Activated CD8-positive, alpha-beta T cell treated with anti-CD3 and anti-CD28 coated beads for 36 hours (primary cell): ENCODE data around the gene CACNB2. TPM values are rescaled to one million over a fixed set of nuclear protein-coding genes. Genes with fewer than 3 reads are reported as not detected.

Experiments
- ATAC-seq: fragments of 200-7000 bp; cut with Tn5 transposase; one replicate; pipeline ENCODE4 v1.10.0; 2021; ENCODE audit warnings: mild to moderate bottlenecking, moderate library complexity
- CTCF ChIA-PET: fragments of 350-600 bp; sonication (Branson Sonifier 250); formaldehyde crosslinking; loops from one replicate; lab custom pipeline; 2021; ENCODE audit warnings: antibody characterized with exemption; lab: Charles Lee
- POLR2A ChIA-PET: fragments of 350-600 bp; sonication (Branson Sonifier 250); formaldehyde crosslinking; loops from one replicate; lab custom pipeline; 2021; ENCODE audit warnings: antibody characterized with exemption; lab: Charles Lee
- DNase-seq: peaks from one replicate; pipeline ENCODE4 v3.0.0-alpha.2; 2020
- H3K27ac Mint-ChIP-seq: one replicate; pipeline ENCODE4 v1.8.0; 2021; ENCODE audit warnings: mild to moderate bottlenecking, mixed read lengths
- H3K27me3 Mint-ChIP-seq: one replicate; pipeline ENCODE4 v1.8.0; 2021; ENCODE audit warnings: mixed read lengths
- H3K36me3 Mint-ChIP-seq: one replicate; pipeline ENCODE4 v1.8.0; 2021; ENCODE audit warnings: low read depth, mixed read lengths
- H3K4me1 Mint-ChIP-seq: one replicate; pipeline ENCODE4 v1.8.0; 2021; ENCODE audit warnings: low read depth, mixed read lengths
- H3K4me3 Mint-ChIP-seq: one replicate; pipeline ENCODE4 v1.8.0; 2021; ENCODE audit warnings: mild to moderate bottlenecking, moderate library complexity, mixed read lengths
- H3K9me3 Mint-ChIP-seq: one replicate; pipeline ENCODE4 v1.8.0; 2021; ENCODE audit warnings: mixed read lengths
- CTCF ChIP-seq: fragments of 200-600 bp; IDR thresholded peaks from one replicate; pipeline ENCODE4 v1.8.0; 2022; ENCODE audit warnings: antibody characterized with exemption, mild to moderate bottlenecking
- intact Hi-C: fragments of 100-400 bp; cut with micrococcal nuclease; formaldehyde crosslinking; loops from one replicate; pipeline ENCODE4 v1.10.0; 2022
- total RNA-seq, 2 experiments: library from RNA; stranded (reverse); gene quantifications; one replicate each; pipeline ENCODE4 v1.2.3, GENCODE V29; 2021

Gene CACNB2
- total RNA-seq, 2 experiments from 2014 or later = not detected

- no peak for TF ChIP-seq CTCF
- ATAC-seq (no peak), DNase-seq (no peak)
- Mint-ChIP-seq H3K27ac (no peak overlapping the region), H3K36me3 (no peaks in the 10 kb centered on the region), H3K27me3 (peaks cover 3% of the 10 kb centered on the region), H3K4me3 (no peak overlapping the region), H3K9me3 (no peaks in the 10 kb centered on the region), H3K4me1 (no peaks in the 10 kb centered on the region)
- ChIA-PET POLR2A (no interaction called here), CTCF (no interaction called here)
- intact Hi-C loops = no loop called here
These were observed 154.4 kb downstream of the CACNB2 start for GRCh38 chr10:18294633-18295032.

GRCh38 chr10:18297659-18298058, 157.4 kb downstream of the CACNB2 start:
- CTCF ChIA-PET = no interaction called here
- intact Hi-C loops = no loop called here
- DNase-seq = no peak
- Mint-ChIP-seq H3K9me3 (no peaks in the 10 kb centered on the region), H3K27ac (no peak overlapping the region), H3K27me3 (peaks cover 3% of the 10 kb centered on the region), H3K4me1 (no peaks in the 10 kb centered on the region), H3K36me3 (no peaks in the 10 kb centered on the region), H3K4me3 (no peak overlapping the region)
- TF ChIP-seq CTCF = no peak
- no peak for ATAC-seq
- POLR2A ChIA-PET = no interaction called here

- intact Hi-C loops = no loop called here
- Mint-ChIP-seq H3K36me3 (no peaks in the 10 kb centered on the region), H3K4me1 (no peaks in the 10 kb centered on the region), H3K4me3 (no peak overlapping the region), H3K27ac (no peak overlapping the region), H3K9me3 (no peaks in the 10 kb centered on the region), H3K27me3 (peaks cover 3% of the 10 kb centered on the region)
- ChIA-PET POLR2A (no interaction called here), CTCF (no interaction called here)
- no peak for TF ChIP-seq CTCF
- DNase-seq (no peak), ATAC-seq (no peak)
These were observed 158.0 kb downstream of the CACNB2 start for GRCh38 chr10:18298256-18298655.

GRCh38 chr10:18303851-18304801, 163.9 kb downstream of the CACNB2 start:
- Mint-ChIP-seq H3K4me3 (no peak overlapping the region), H3K4me1 (no peaks in the 10 kb centered on the region), H3K9me3 (no peaks in the 10 kb centered on the region), H3K27me3 (no peaks in the 10 kb centered on the region), H3K27ac (no peak overlapping the region), H3K36me3 (no peaks in the 10 kb centered on the region)
- intact Hi-C loops = no loop called here
- ATAC-seq (no peak), DNase-seq (no peak)
- ChIA-PET CTCF (interaction anchor here (0.7 kb wide), 1 partner anchor 24 kb away, joined by 3 read pairs; no protein-coding TSS in a partner anchor), POLR2A (no interaction called here)
- TF ChIP-seq CTCF = no peak

GRCh38 chr10:18306031-18306430, 165.8 kb downstream of the CACNB2 start:
- DNase-seq = no peak
- no peak for TF ChIP-seq CTCF

More at GRCh38 chr10:18306031-18306430, 165.8 kb downstream of the CACNB2 start:
- no peaks in the 10 kb centered on the region for H3K36me3 Mint-ChIP-seq
- intact Hi-C loops = no loop called here
- H3K27me3 Mint-ChIP-seq = no peaks in the 10 kb centered on the region
- CTCF ChIA-PET = no interaction called here
- H3K4me1 Mint-ChIP-seq = no peaks in the 10 kb centered on the region
- POLR2A ChIA-PET = no interaction called here
- H3K27ac Mint-ChIP-seq = no peak overlapping the region
- H3K9me3 Mint-ChIP-seq = no peaks in the 10 kb centered on the region
- H3K4me3 Mint-ChIP-seq = no peak overlapping the region
- no peak for ATAC-seq
